Gastrocnemius medialis (tissue), 4 donors: ENCODE results near the gene GSPT1. TPM values are rescaled to one million over a fixed set of nuclear protein-coding genes. Genes with fewer than 3 reads are reported as not detected.
"Not testable (repeated sequence)": the region's sequence is repeated elsewhere in the genome, so short reads cannot be mapped to it uniquely, and the experiment has no call there.

Source experiments
- ATAC-seq, 2 donors: fragments of 150-250 bp; one replicate each; pipeline ENCODE4 v1.9.1; 2016
- DNase-seq, 2 donors: peaks; one replicate each; pipeline ENCODE4 v3.0.0-alpha.2; 2019
- H3K27ac ChIP-seq, 4 donors: fragments of 200-600 bp; sonication (generic); 1 replicate in 1 of 4; 2 replicates in 3 of 4; pipeline ENCODE4 v1.5.1; 2016 to 2018; ENCODE audit warnings: mild to moderate bottlenecking in 2 of 4, moderate library complexity in 1 of 4
- H3K27me3 ChIP-seq, 3 donors: fragments of 200-600 bp; sonication (generic) in 2 of 3; 1 replicate in 1 of 3; 2 replicates in 2 of 3; pipeline versions ENCODE4 v1.5.1 to v1.6.0; 2016 to 2019; ENCODE audit warnings: mild to moderate bottlenecking in 1 of 3, moderate library complexity in 1 of 3
- H3K36me3 ChIP-seq, 2 donors: fragments of 200-600 bp; sonication (generic) in 1 of 2; one replicate each; pipeline ENCODE4 v1.5.1; 2017 to 2018
- H3K4me1 ChIP-seq, 2 donors: fragments of 200-600 bp; sonication (generic) in 1 of 2; one replicate each; pipeline ENCODE4 v1.5.1; 2016 to 2017; ENCODE audit warnings: mild to moderate bottlenecking in 2 of 2
- H3K4me3 ChIP-seq, 4 donors: fragments of 200-600 bp; sonication (generic) in 3 of 4; 1 replicate in 1 of 4; 2 replicates in 3 of 4; pipeline ENCODE4 v1.5.1; 2016 to 2019; ENCODE audit warnings: mild to moderate bottlenecking in 2 of 4
- H3K9me3 ChIP-seq, 3 donors: fragments of 200-600 bp; sonication (generic) in 2 of 3; 1 replicate in 1 of 3; 2 replicates in 2 of 3; pipeline ENCODE4 v1.5.1; 2016 to 2019
- CTCF ChIP-seq, 5 experiments: fragments of 450-650 bp in 3 of 5; fragments of 200-600 bp in 2 of 5; sonication (generic) in 2 of 5; IDR thresholded peaks in 4 of 5; conservative IDR thresholded peaks in 1 of 5; 1 replicate in 4 of 5; 2 replicates in 1 of 5; pipeline ENCODE4 v1.5.1; 2016 to 2019; ENCODE audit warnings: antibody characterized with exemption in 5 of 5, mild to moderate bottlenecking in 3 of 5, moderate library complexity in 3 of 5
- POLR2A ChIP-seq, 2 donors: fragments of 450-650 bp; IDR thresholded peaks; one replicate each; pipeline ENCODE4 v1.6.1; 2017; ENCODE audit warnings: antibody characterized with exemption in 2 of 2, mild to moderate bottlenecking in 2 of 2, moderate library complexity in 2 of 2
- in situ Hi-C, 4 donors: fragments of 200-750 bp; cut with MboI; loops; one replicate each; pipeline versions ENCODE4 v1.15.0 to v1.8.0; 2017; ENCODE audit warnings: low sequenced_read_pairs in 4 of 4
- intact Hi-C: fragments of 100-400 bp; cut with DNase I; formaldehyde crosslinking; loops from one replicate; pipeline ENCODE4 v1.15.1; 2023; ENCODE audit warnings: low total_unique reads
- total RNA-seq, 4 donors: library from RNA; depleted of rRNA; stranded (reverse); fragments of >200 nt; gene quantifications; one replicate each; pipeline versions ENCODE4 v1.1.0 to v1.2.3, GENCODE V29; 2016

The GSPT1 gene
- total RNA-seq, 4 donors from 2014 or later, result 86.9 to 169 (median 139) TPM

- no peaks in the 10 kb centered on the region for H3K36me3 ChIP-seq
- no peaks in the 10 kb centered on the region for H3K27me3 ChIP-seq
- no peak for ATAC-seq
- no peaks in the 10 kb centered on the region for H3K9me3 ChIP-seq
- H3K27ac ChIP-seq, result no peak overlapping the region
- in situ Hi-C loops, result loop anchor here in 1 of 4 donors (25.0 kb wide), 1 partner anchor 855 kb away; the partner anchor contains the start of gene CPPED1
- H3K4me1 ChIP-seq, result no peaks in the 10 kb centered on the region
- intact Hi-C loops, result no loop called here
- H3K4me3 ChIP-seq, result no peak overlapping the region
- no peak for DNase-seq
- TF ChIP-seq CTCF (IDR thresholded peaks at IDR 0.05 in 4 of 5, conservative IDR thresholded peaks at IDR 0.05 in 1 of 5) (no peak), POLR2A (IDR thresholded peaks at IDR 0.05) (no peak)
These were observed 42.0 kb upstream of the GSPT1 start for GRCh38 chr16:11957591-11958395.

- intact Hi-C loops (no loop called here), in situ Hi-C loops (loop anchor here in 1 of 4 donors (25.0 kb wide), 1 partner anchor 856 kb away; the partner anchor contains the start of gene CPPED1)
- DNase-seq (no peak), ATAC-seq (no peak)
- Histone ChIP-seq H3K4me3 (no peak overlapping the region), H3K9me3 (no peaks in the 10 kb centered on the region), H3K27ac (no peak overlapping the region), H3K27me3 (no peaks in the 10 kb centered on the region), H3K4me1 (no peaks in the 10 kb centered on the region), H3K36me3 (no peaks in the 10 kb centered on the region)
- no peak for TF ChIP-seq CTCF (IDR thresholded peaks at IDR 0.05 in 4 of 5, conservative IDR thresholded peaks at IDR 0.05 in 1 of 5)
- no peak for TF ChIP-seq POLR2A (IDR thresholded peaks at IDR 0.05)
These were observed 40.8 kb upstream of the GSPT1 start for GRCh38 chr16:11956558-11956957.

- intact Hi-C loops, result loop anchor here (2.0 kb wide), 1 partner anchor 107 kb away; no protein-coding TSS in a partner anchor
These were observed 40.0 kb upstream of the GSPT1 start for GRCh38 chr16:11955713-11956123.

GRCh38 chr16:11953576-11953975, 37.8 kb upstream of the GSPT1 start:
- in situ Hi-C loops, result loop anchor here in 1 of 4 donors (25.0 kb wide), 1 partner anchor 859 kb away; the partner anchor contains the start of gene CPPED1

More at GRCh38 chr16:11955713-11956123, 40.0 kb upstream of the GSPT1 start:
- H3K4me1 ChIP-seq, result no peaks in the 10 kb centered on the region
- H3K4me3 ChIP-seq, result no peak overlapping the region
- TF ChIP-seq CTCF (IDR thresholded peaks at IDR 0.05 in 4 of 5, conservative IDR thresholded peaks at IDR 0.05 in 1 of 5), result no peak
- no peak for TF ChIP-seq POLR2A (IDR thresholded peaks at IDR 0.05)
- ATAC-seq, result no peak
- no peaks in the 10 kb centered on the region for H3K36me3 ChIP-seq
- H3K9me3 ChIP-seq, result no peaks in the 10 kb centered on the region
- H3K27ac ChIP-seq, result no peak overlapping the region
- in situ Hi-C loops, result loop anchor here in 1 of 4 donors (25.0 kb wide), 1 partner anchor 857 kb away; the partner anchor contains the start of gene CPPED1
- no peak for DNase-seq
- H3K27me3 ChIP-seq, result no peaks in the 10 kb centered on the region

GRCh38 chr16:11950388-11950787, 34.6 kb upstream of the GSPT1 start:
- in situ Hi-C loops, result loop anchor here in 1 of 4 donors (25.0 kb wide), 1 partner anchor 862 kb away; the partner anchor contains the start of gene CPPED1
- Histone ChIP-seq H3K27ac (no peak overlapping the region), H3K4me1 (no peaks in the 10 kb centered on the region), H3K9me3 (no peaks in the 10 kb centered on the region), H3K4me3 (no peak overlapping the region), H3K27me3 (no peaks in the 10 kb centered on the region), H3K36me3 (no peaks in the 10 kb centered on the region)
- DNase-seq (no peak), ATAC-seq (no peak)
- intact Hi-C loops, result no loop called here
- TF ChIP-seq CTCF (IDR thresholded peaks at IDR 0.05 in 4 of 5, conservative IDR thresholded peaks at IDR 0.05 in 1 of 5) (no peak), POLR2A (IDR thresholded peaks at IDR 0.05) (no peak)

More at GRCh38 chr16:11953576-11953975, 37.8 kb upstream of the GSPT1 start:
- H3K27ac ChIP-seq, H3K4me1 ChIP-seq, intact Hi-C loops, H3K9me3 ChIP-seq, H3K4me3 ChIP-seq, H3K27me3 ChIP-seq, H3K36me3 ChIP-seq, DNase-seq, ATAC-seq: not testable (repeated sequence)
